ENCODE measurements around the gene PRKAB1. TPM values are rescaled to one million over a fixed set of nuclear protein-coding genes. Genes with fewer than 3 reads are reported as not detected.
A peak's percentile ranks its signal among the peaks of the same experiment; 100 is the strongest.

Gene PRKAB1
- total RNA-seq, 1 donor = 16.6 TPM

DNA sequence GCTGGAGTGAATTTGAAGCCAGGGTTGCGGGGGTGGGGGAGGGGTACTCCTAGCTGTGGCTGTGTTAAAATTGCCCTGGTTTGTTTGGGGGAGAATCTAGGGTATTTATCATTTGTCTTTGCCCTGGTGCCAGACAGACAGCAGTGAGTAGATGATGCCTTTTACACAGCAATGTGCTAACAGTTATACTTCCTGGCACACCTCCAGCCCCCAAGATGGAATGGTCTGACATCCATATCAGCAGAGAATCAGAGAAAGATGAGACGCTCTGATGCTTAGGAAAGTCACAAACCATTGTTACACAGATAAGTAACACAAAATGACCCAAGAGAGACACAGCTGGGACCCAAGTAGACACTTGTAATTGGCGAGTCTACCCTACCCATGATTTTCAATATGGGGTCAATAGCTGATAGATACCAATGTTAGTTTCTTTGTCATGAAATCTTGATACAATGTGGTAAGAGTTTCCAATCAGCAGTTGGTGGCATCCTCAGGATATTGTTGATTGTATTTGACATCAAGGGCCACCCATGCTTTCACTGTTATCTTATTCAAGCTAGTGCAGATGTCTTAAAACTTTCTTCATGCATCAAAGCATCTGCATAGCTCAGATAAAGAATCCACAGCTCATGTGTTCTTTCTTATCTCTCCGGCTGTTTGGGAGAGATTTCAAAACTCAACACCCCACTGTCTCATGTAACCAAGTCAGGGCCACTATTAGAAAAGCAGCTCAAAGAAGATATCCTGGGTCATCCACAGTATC is 2.6 kb upstream of the PRKAB1 start:
- Histone ChIP-seq H3K79me2 (ENCODE audit: insufficient read depth, low read length) (peaks cover 26% of the 10 kb centered on the region), H3K4me2 (ENCODE audit: insufficient read depth, low read length) (no peak overlapping the region), H3K27ac (ENCODE audit: low read depth, low read length) (no peak overlapping the region), H2AFZ (ENCODE audit: low read length) (no peak overlapping the region), H3K4me1 (ENCODE audit: insufficient read depth, low read length) (peaks cover 21% of the 10 kb centered on the region), H3K27me3 (ENCODE audit: insufficient read depth, low read length) (no peaks in the 10 kb centered on the region), H4K20me1 (ENCODE audit: insufficient read depth, low read length) (no peaks in the 10 kb centered on the region), H3K9me3 (ENCODE audit: low read depth, low read length) (no peaks in the 10 kb centered on the region), H3K36me3 (ENCODE audit: insufficient read depth, low read length) (no peaks in the 10 kb centered on the region), H3K4me3 (ENCODE audit: insufficient read depth, low read length) (no peak overlapping the region)
- TF ChIP-seq, protein P1, sequence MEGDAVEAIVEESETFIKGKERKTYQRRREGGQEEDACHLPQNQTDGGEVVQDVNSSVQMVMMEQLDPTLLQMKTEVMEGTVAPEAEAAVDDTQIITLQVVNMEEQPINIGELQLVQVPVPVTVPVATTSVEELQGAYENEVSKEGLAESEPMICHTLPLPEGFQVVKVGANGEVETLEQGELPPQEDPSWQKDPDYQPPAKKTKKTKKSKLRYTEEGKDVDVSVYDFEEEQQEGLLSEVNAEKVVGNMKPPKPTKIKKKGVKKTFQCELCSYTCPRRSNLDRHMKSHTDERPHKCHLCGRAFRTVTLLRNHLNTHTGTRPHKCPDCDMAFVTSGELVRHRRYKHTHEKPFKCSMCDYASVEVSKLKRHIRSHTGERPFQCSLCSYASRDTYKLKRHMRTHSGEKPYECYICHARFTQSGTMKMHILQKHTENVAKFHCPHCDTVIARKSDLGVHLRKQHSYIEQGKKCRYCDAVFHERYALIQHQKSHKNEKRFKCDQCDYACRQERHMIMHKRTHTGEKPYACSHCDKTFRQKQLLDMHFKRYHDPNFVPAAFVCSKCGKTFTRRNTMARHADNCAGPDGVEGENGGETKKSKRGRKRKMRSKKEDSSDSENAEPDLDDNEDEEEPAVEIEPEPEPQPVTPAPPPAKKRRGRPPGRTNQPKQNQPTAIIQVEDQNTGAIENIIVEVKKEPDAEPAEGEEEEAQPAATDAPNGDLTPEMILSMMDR (IDR thresholded peaks at IDR 0.05; ENCODE audit: extremely low read depth, low read depth, low read length) = no peak
- no peak for DNase-seq (ENCODE audit: insufficient read length, low spot score, missing footprints)

DNA sequence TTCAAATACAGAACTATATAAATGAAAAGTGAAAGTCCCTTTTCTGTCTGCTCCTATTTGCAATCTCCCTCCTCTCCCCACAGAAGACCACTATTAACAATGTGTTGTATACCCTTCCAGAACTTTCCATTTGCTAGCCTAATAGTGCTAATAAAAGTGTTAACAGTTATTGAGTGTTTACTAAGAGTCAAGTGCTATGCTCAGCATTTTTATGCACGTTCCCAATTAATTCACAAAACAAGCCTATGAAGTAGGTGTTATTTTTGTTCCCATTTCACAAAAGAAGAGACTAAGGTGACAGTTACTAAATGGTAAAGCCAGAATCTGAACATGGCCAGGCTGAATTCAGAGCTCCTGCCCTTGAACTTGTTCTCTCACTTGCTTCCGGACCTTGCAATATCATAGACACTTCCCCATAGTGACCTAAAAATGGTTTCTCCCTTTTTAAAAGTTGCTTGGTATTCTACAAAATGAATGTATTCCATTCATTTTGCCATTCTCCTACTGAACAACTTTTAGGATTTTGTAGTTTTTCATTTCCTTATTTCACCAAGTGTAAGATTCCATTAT is 1.6 kb upstream of the PRKAB1 start:
- no peaks in the 10 kb centered on the region for H3K9me3 ChIP-seq (ENCODE audit: low read depth, low read length)
- peaks cover 34% of the 10 kb centered on the region for H3K79me2 ChIP-seq (ENCODE audit: insufficient read depth, low read length)
- TF ChIP-seq, protein P1 (IDR thresholded peaks at IDR 0.05; ENCODE audit: extremely low read depth, low read depth, low read length) = no peak
- peaks cover 4% of the 10 kb centered on the region for H3K36me3 ChIP-seq (ENCODE audit: insufficient read depth, low read length)
- no peak overlapping the region for H2AFZ ChIP-seq (ENCODE audit: low read length)
- no peak overlapping the region for H3K27ac ChIP-seq (ENCODE audit: low read depth, low read length)
- DNase-seq (ENCODE audit: insufficient read length, low spot score, missing footprints) = no peak
- H3K4me2 ChIP-seq (ENCODE audit: insufficient read depth, low read length) = no peak overlapping the region
- no peak overlapping the region for H3K4me3 ChIP-seq (ENCODE audit: insufficient read depth, low read length)
- peaks cover 21% of the 10 kb centered on the region for H3K4me1 ChIP-seq (ENCODE audit: insufficient read depth, low read length)
- no peaks in the 10 kb centered on the region for H3K27me3 ChIP-seq (ENCODE audit: insufficient read depth, low read length)
- H4K20me1 ChIP-seq (ENCODE audit: insufficient read depth, low read length) = no peaks in the 10 kb centered on the region

DNA sequence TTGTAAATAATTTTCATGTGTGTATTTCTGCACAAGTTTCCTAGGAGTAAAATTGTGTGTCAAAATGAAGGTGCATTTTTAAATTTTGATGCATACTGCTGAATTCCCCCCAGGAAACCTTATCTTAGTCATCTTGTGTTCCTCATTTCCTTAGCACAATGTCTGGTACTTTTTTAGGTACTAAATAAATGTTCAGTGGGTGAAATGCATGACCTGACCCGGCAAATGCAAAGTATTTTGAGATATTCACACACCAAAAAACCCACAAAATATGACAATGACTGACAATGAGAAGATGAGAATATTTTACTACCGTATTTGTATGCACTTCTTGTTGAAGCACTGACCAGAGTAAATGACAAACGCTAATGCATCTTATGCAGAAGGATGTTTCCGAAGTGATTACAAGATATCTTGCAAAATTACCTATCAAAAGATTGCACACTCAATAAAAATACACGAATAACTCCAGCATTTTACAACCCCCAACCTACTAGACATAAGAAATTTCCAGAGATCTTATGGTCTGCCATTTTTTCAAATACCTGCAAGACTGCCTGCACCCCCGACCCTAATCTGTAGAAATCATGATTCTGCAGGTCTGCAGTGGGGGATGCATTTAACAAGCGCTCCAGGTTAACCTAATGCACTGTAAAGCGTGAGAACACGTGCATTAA is 895 bp upstream of the PRKAB1 start:
- TF ChIP-seq, protein P1 (IDR thresholded peaks at IDR 0.05; ENCODE audit: extremely low read depth, low read depth, low read length) = no peak

DNA sequence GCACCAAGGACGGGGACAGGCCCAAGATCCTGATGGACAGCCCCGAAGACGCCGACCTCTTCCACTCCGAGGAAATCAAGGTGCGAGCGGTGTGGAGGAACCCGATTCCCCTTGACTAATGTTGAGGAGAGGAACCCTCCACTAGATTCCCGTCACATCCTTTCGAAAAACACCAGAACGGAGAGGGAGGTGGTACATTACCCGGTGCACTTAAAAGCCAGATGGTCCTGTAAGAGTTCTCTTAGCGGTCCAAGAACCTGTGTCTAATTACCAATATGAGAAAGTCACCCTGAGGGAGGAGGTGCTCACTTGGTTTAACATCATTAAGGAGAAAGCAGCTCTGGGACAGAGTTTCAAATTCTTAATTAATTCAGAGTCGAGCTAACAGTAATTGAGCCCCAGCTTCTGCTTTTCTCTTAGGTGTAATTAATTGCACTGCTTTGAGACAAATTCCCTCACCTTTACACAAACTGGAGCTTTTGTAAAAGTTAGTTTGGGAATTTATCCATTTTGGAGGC is 450 bp downstream of the PRKAB1 start:
- DNase-seq (ENCODE audit: insufficient read length, low spot score, missing footprints) = peak; percentile 65
- TF ChIP-seq, protein P1 (IDR thresholded peaks at IDR 0.05; ENCODE audit: extremely low read depth, low read depth, low read length) = no peak

More for the DNA sequence above, 895 bp upstream of the PRKAB1 start:
- H3K4me3 ChIP-seq (ENCODE audit: insufficient read depth, low read length) = peak overlapping the region; percentile 91
- DNase-seq (ENCODE audit: insufficient read length, low spot score, missing footprints) = no peak
- H3K27me3 ChIP-seq (ENCODE audit: insufficient read depth, low read length) = no peaks in the 10 kb centered on the region
- peaks cover 21% of the 10 kb centered on the region for H3K4me1 ChIP-seq (ENCODE audit: insufficient read depth, low read length)
- H3K9me3 ChIP-seq (ENCODE audit: low read depth, low read length) = no peaks in the 10 kb centered on the region
- peak overlapping the region; percentile 88 for H3K4me2 ChIP-seq (ENCODE audit: insufficient read depth, low read length)
- no peaks in the 10 kb centered on the region for H4K20me1 ChIP-seq (ENCODE audit: insufficient read depth, low read length)
- peak overlapping the region; percentile 81 for H2AFZ ChIP-seq (ENCODE audit: low read length)
- H3K27ac ChIP-seq (ENCODE audit: low read depth, low read length) = no peak overlapping the region
- H3K36me3 ChIP-seq (ENCODE audit: insufficient read depth, low read length) = peaks cover 11% of the 10 kb centered on the region
- H3K79me2 ChIP-seq (ENCODE audit: insufficient read depth, low read length) = peaks cover 40% of the 10 kb centered on the region

More for the DNA sequence above, 450 bp downstream of the PRKAB1 start:
- H3K79me2 ChIP-seq (ENCODE audit: insufficient read depth, low read length) = peaks cover 40% of the 10 kb centered on the region
- H3K27ac ChIP-seq (ENCODE audit: low read depth, low read length) = peak overlapping the region; percentile 69
- no peaks in the 10 kb centered on the region for H3K27me3 ChIP-seq (ENCODE audit: insufficient read depth, low read length)
- H3K4me1 ChIP-seq (ENCODE audit: insufficient read depth, low read length) = peaks cover 21% of the 10 kb centered on the region
- H2AFZ ChIP-seq (ENCODE audit: low read length) = peak overlapping the region; percentile 94
- H3K4me2 ChIP-seq (ENCODE audit: insufficient read depth, low read length) = peak overlapping the region; percentile 88
- no peaks in the 10 kb centered on the region for H3K9me3 ChIP-seq (ENCODE audit: low read depth, low read length)
- no peaks in the 10 kb centered on the region for H4K20me1 ChIP-seq (ENCODE audit: insufficient read depth, low read length)
- peaks cover 23% of the 10 kb centered on the region for H3K36me3 ChIP-seq (ENCODE audit: insufficient read depth, low read length)
- H3K4me3 ChIP-seq (ENCODE audit: insufficient read depth, low read length) = peak overlapping the region; percentile 91

All from osteoblast (primary cell).